ENCODE data around the gene ITGA5. TPM values are rescaled to one million over a fixed set of nuclear protein-coding genes. Genes with fewer than 3 reads are reported as not detected.

Gene ITGA5
- total and polyA plus RNA-seq, 9 of the 15 experiments (the other 6 are each of a cell fraction or from before 2014, with no cell fraction given): 9.1 to 82.1 (median 47.4) TPM

GRCh38 chr12:54379398-54380201 lies 39.5 kb downstream of the ITGA5 start (continued):
- TF ChIP-seq ZNF445 (CRISPR knock-in tag; IDR thresholded peaks at IDR 0.05; ENCODE audit: low read depth): no peak
- peak; percentile 15 to 50 for TF ChIP-seq E2F6 (IDR thresholded peaks at IDR 0.05; ENCODE audit: borderline replicate concordance in 1 of 2, extremely low read depth in 1 of 2, insufficient read depth in 1 of 2, insufficient read length in 1 of 2, low read depth in 1 of 2, low read length in 1 of 2, poor library complexity in 1 of 2, severe bottlenecking in 1 of 2)
- no peak for TF ChIP-seq CHD1 (IDR thresholded peaks at IDR 0.05; ENCODE audit: low read length)
- TF ChIP-seq GABPB2 (CRISPR knock-in tag; conservative IDR thresholded peaks at IDR 0.05): no peak
- TF ChIP-seq HLTF (IDR thresholded peaks at IDR 0.05): no peak
- TF ChIP-seq ZFP30 (CRISPR knock-in tag; IDR thresholded peaks at IDR 0.05; ENCODE audit: borderline replicate concordance): no peak
- peak; percentile 21; the same call in 1 of the 2 replicates for TF ChIP-seq SOX6 (IDR thresholded peaks at IDR 0.05)
- TF ChIP-seq PYGO2 (tag; IDR thresholded peaks at IDR 0.05): no peak
- peak; percentile 76 for TF ChIP-seq MAX (CRISPR knock-in tag; IDR thresholded peaks at IDR 0.05)
- no peak for TF ChIP-seq ZNF224 (CRISPR knock-in tag; IDR thresholded peaks at IDR 0.05)
- TF ChIP-seq MCM5 (IDR thresholded peaks at IDR 0.05; ENCODE audit: low read depth): no peak
- TF ChIP-seq RB1 (IDR thresholded peaks at IDR 0.05; ENCODE audit: low read depth): peak; percentile 93
- peak in 1 of 2 experiments; percentile 77; a peak in 1 of 4 replicates for TF ChIP-seq UBTF (IDR thresholded peaks at IDR 0.05; ENCODE audit: borderline replicate concordance in 1 of 2, low read depth in 2 of 2, low read length in 2 of 2)
- no peak for TF ChIP-seq DNMT1 (IDR thresholded peaks at IDR 0.05)
- TF ChIP-seq CXXC5 (CRISPR knock-in tag; IDR thresholded peaks at IDR 0.05): peak; percentile 20; the same call in 1 of the 2 replicates
- no peak for TF ChIP-seq ZNF212 (CRISPR knock-in tag; IDR thresholded peaks at IDR 0.05)
- TF ChIP-seq ZKSCAN3 (CRISPR knock-in tag; IDR thresholded peaks at IDR 0.05): no peak
- TF ChIP-seq PCBP2 (IDR thresholded peaks at IDR 0.05; ENCODE audit: low read depth, low read length, poor library complexity, severe bottlenecking): no peak
- no peak for TF ChIP-seq RERE (CRISPR knock-in tag; IDR thresholded peaks at IDR 0.05; ENCODE audit: borderline replicate concordance)
